Transverse colon (tissue), 4 donors: Measurements from ENCODE around the gene MTR. TPM values are rescaled to one million over a fixed set of nuclear protein-coding genes. Genes with fewer than 3 reads are reported as not detected.

Experiments used
- DNase-seq: peaks from one replicate; pipeline ENCODE4 v3.0.0-alpha.2; 2019
- H3K27ac ChIP-seq, 4 donors: fragments of 200-600 bp; sonication (generic); 2 replicates each; pipeline ENCODE4 v1.5.1; 2016 to 2018; ENCODE audit warnings: inconsistent platforms in 4 of 4
- H3K27me3 ChIP-seq: fragments of 200-600 bp; sonication (generic); 2 replicates; pipeline ENCODE4 v1.5.1; 2017; ENCODE audit warnings: inconsistent platforms
- H3K36me3 ChIP-seq, 4 donors: fragments of 200-600 bp; sonication (generic); 2 replicates each; pipeline ENCODE4 v1.5.1; 2017 to 2019; ENCODE audit warnings: inconsistent platforms in 4 of 4
- H3K4me1 ChIP-seq, 4 donors: fragments of 200-600 bp; sonication (generic); 2 replicates each; pipeline ENCODE4 v1.5.1; 2017 to 2020; ENCODE audit warnings: inconsistent platforms in 4 of 4
- H3K4me3 ChIP-seq, 4 donors: fragments of 200-600 bp; sonication (generic); 1 replicate in 1 of 4; 2 replicates in 3 of 4; pipeline versions ENCODE4 v1.5.1 to v1.6.1; 2017 to 2019; ENCODE audit warnings: inconsistent platforms in 4 of 4
- H3K9me3 ChIP-seq, 2 donors: fragments of 200-600 bp; sonication (generic); 2 replicates each; pipeline ENCODE4 v1.5.1; 2017 to 2019; ENCODE audit warnings: inconsistent platforms in 2 of 2
- CTCF ChIP-seq, 5 experiments: fragments of 200-600 bp in 3 of 5; fragments of 450-650 bp in 2 of 5; sonication (generic) in 3 of 5; IDR thresholded peaks; 1 replicate in 2 of 5; 2 replicates in 3 of 5; pipeline ENCODE4 v1.5.1; 2016 to 2017; ENCODE audit warnings: antibody characterized with exemption in 5 of 5, inconsistent platforms in 3 of 5, mild to moderate bottlenecking in 2 of 5, moderate library complexity in 1 of 5
- EP300 ChIP-seq: sonication (generic); formaldehyde crosslinking; IDR thresholded peaks from one replicate; pipeline ENCODE4 v1.6.1; 2017; ENCODE audit warnings: antibody characterized with exemption, low read depth
- POLR2A ChIP-seq: fragments of 450-650 bp; IDR thresholded peaks from one replicate; pipeline ENCODE4 v1.6.1; 2016; ENCODE audit warnings: antibody characterized with exemption, mild to moderate bottlenecking, moderate library complexity
- POLR2AphosphoS5 ChIP-seq, 3 donors: sonication (generic); formaldehyde crosslinking; IDR thresholded peaks; one replicate each; pipeline ENCODE4 v1.6.1; 2016; ENCODE audit warnings: antibody characterized with exemption in 3 of 3
- WGBS, 2 donors: methylation state at CpG; one replicate each; pipeline ENCODE4 v1.1.5; 2018; ENCODE audit warnings: low coverage in 1 of 2; 5-methylcytosine and 5-hydroxymethylcytosine counted together
- in situ Hi-C, 4 donors: fragments of 200-750 bp; cut with MboI; loops; one replicate each; pipeline versions ENCODE4 v1.15.0 to v1.15.1; 2017; ENCODE audit warnings: low sequenced_read_pairs in 3 of 4, low pct_ligation_motif_present in 1 of 4, low pct_unique_long_range_greater_than_20kb in 1 of 4
- intact Hi-C: fragments of 100-400 bp; cut with DNase I; formaldehyde crosslinking; loops from one replicate; pipeline ENCODE4 v1.15.1; 2023; ENCODE audit warnings: low total_unique reads
- total RNA-seq, 4 donors: library from RNA; depleted of rRNA; stranded (reverse); fragments of >200 nt; gene quantifications; one replicate each; pipeline ENCODE4 v1.1.0, GENCODE V29; 2016

MTR gene
- total RNA-seq, 4 donors from 2014 or later: 10.1 to 18.4 (median 12.6) TPM

- no peak for DNase-seq
- Histone ChIP-seq H3K4me1 (peaks cover 0 to 24% (median 9%) of the 10 kb centered on the region in 4 donors), H3K9me3 (no peaks in the 10 kb centered on the region), H3K27me3 (no peaks in the 10 kb centered on the region), H3K4me3 (no peak overlapping the region), H3K36me3 (peaks cover 0 to 11% (median 6%) of the 10 kb centered on the region in 4 donors), H3K27ac (peak overlapping the region in 1 of 4 donors; percentile 46)
- in situ Hi-C loops (no loop called here), intact Hi-C loops (no loop called here)
- TF ChIP-seq POLR2AphosphoS5 (IDR thresholded peaks at IDR 0.05): peak in 1 of 3 donors; percentile 14
- TF ChIP-seq POLR2A: no peak
- TF ChIP-seq EP300: no peak
- no peak for TF ChIP-seq CTCF (IDR thresholded peaks at IDR 0.05)
- WGBS, 2 donors: 55 to 60% methylated on average over 1 to 8 of the region's 8 CpGs
Measured at GRCh38 chr1:236808564-236809130, 13.6 kb downstream of the MTR start.

GRCh38 chr1:236809148-236809547 is 14.1 kb downstream of the MTR start:
- no peaks in the 10 kb centered on the region for H3K9me3 ChIP-seq
- intact Hi-C loops (no loop called here), in situ Hi-C loops (no loop called here)
- H3K27me3 ChIP-seq: no peaks in the 10 kb centered on the region
- no peak for TF ChIP-seq CTCF (IDR thresholded peaks at IDR 0.05)
- no peak for TF ChIP-seq POLR2AphosphoS5 (IDR thresholded peaks at IDR 0.05)
- no peak for TF ChIP-seq POLR2A
- no peak for TF ChIP-seq EP300
- H3K27ac ChIP-seq: no peak overlapping the region
- no peak overlapping the region for H3K4me3 ChIP-seq
- peaks cover 0 to 16% (median 6%) of the 10 kb centered on the region in 4 donors for H3K36me3 ChIP-seq
- H3K4me1 ChIP-seq: peaks cover 0 to 24% (median 9%) of the 10 kb centered on the region in 4 donors
- WGBS, 2 donors: 63 to 79% methylated on average over 1 of the region's 1 CpG
- no peak for DNase-seq

GRCh38 chr1:236810018-236810417 is 14.9 kb downstream of the MTR start:
- Histone ChIP-seq H3K4me3 (no peak overlapping the region), H3K4me1 (peaks cover 0 to 24% (median 9%) of the 10 kb centered on the region in 4 donors), H3K9me3 (no peaks in the 10 kb centered on the region), H3K36me3 (peaks cover 0 to 21% (median 6%) of the 10 kb centered on the region in 4 donors), H3K27me3 (no peaks in the 10 kb centered on the region), H3K27ac (no peak overlapping the region)
- 81 to 88% methylated on average over 3 of the region's 3 CpGs for WGBS, 2 donors
- intact Hi-C loops (no loop called here), in situ Hi-C loops (no loop called here)
- DNase-seq: no peak
- no peak for TF ChIP-seq POLR2AphosphoS5 (IDR thresholded peaks at IDR 0.05)
- TF ChIP-seq EP300: no peak
- TF ChIP-seq POLR2A: no peak
- TF ChIP-seq CTCF (IDR thresholded peaks at IDR 0.05): no peak

GRCh38 chr1:236812334-236813030 is 17.4 kb downstream of the MTR start:
- in situ Hi-C loops (no loop called here), intact Hi-C loops (no loop called here)
- Histone ChIP-seq H3K4me3 (no peak overlapping the region), H3K27ac (no peak overlapping the region), H3K36me3 (peaks cover 0 to 43% (median 14%) of the 10 kb centered on the region in 4 donors), H3K4me1 (peaks cover 0 to 19% (median 9%) of the 10 kb centered on the region in 4 donors), H3K9me3 (no peaks in the 10 kb centered on the region), H3K27me3 (no peaks in the 10 kb centered on the region)
- 88 to 90% methylated on average over 4 to 5 of the region's 5 CpGs for WGBS, 2 donors
- TF ChIP-seq CTCF (IDR thresholded peaks at IDR 0.05): no peak
- TF ChIP-seq EP300: no peak
- no peak for DNase-seq
